Panc1 (cell line): ENCODE results near the gene FAM89A.

Experiments
- POLR2AphosphoS5 ChIP-seq: IDR thresholded peaks from 2 replicates; pipeline ENCODE4 v1.6.1; 2012; ENCODE audit warnings: mild to moderate bottlenecking, low read depth, low read length, moderate library complexity
- SIN3A ChIP-seq: IDR thresholded peaks from 2 replicates; pipeline ENCODE4 v1.6.1; 2012; ENCODE audit warnings: low read depth, mild to moderate bottlenecking, low read length, moderate library complexity, borderline replicate concordance; ENCODE audit not compliant: insufficient read depth
- TCF7L2 ChIP-seq: IDR thresholded peaks from 2 replicates; pipeline ENCODE4 v1.6.1; 2011; ENCODE audit warnings: mild to moderate bottlenecking, low read depth, low read length, inconsistent platforms
- TF ChIP-seq, protein P1 (sequence below): fragments of 450-650 bp; IDR thresholded peaks from 2 replicates; pipeline ENCODE4 v1.5.1; 2017; ENCODE audit warnings: mild to moderate bottlenecking
- TF ChIP-seq, protein P2 (sequence below), 2 experiments: IDR thresholded peaks; 2 replicates each; pipeline ENCODE4 v1.6.1; 2011 to 2012; ENCODE audit warnings: low read depth in 2 of 2, control low read depth in 1 of 2, low read length in 1 of 2, mild to moderate bottlenecking in 1 of 2, moderate library complexity in 1 of 2; ENCODE audit not compliant: insufficient read depth in 1 of 2

DNA sequence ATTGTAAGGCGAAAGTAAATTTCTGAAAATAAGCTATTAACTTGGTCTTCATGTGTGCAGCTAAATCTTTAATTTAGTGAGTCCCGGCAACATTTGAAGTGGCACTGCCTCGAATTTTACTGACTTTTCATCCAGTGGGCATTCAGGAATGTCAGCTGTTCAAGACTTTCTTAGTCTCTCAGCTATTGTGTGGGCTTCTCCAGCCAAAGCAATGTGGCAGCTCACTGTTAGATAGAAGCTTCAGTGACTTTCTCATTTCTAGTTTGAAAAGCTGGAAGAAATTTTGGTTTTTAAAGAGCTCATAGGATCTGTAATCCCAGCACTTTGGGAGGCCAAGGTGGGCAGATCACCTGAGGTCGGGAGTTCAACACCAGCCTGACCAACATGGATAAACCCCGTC lies 44.3 kb upstream of the FAM89A start:
- TF ChIP-seq, protein P1, sequence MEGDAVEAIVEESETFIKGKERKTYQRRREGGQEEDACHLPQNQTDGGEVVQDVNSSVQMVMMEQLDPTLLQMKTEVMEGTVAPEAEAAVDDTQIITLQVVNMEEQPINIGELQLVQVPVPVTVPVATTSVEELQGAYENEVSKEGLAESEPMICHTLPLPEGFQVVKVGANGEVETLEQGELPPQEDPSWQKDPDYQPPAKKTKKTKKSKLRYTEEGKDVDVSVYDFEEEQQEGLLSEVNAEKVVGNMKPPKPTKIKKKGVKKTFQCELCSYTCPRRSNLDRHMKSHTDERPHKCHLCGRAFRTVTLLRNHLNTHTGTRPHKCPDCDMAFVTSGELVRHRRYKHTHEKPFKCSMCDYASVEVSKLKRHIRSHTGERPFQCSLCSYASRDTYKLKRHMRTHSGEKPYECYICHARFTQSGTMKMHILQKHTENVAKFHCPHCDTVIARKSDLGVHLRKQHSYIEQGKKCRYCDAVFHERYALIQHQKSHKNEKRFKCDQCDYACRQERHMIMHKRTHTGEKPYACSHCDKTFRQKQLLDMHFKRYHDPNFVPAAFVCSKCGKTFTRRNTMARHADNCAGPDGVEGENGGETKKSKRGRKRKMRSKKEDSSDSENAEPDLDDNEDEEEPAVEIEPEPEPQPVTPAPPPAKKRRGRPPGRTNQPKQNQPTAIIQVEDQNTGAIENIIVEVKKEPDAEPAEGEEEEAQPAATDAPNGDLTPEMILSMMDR = no peak
- TF ChIP-seq, protein P2, sequence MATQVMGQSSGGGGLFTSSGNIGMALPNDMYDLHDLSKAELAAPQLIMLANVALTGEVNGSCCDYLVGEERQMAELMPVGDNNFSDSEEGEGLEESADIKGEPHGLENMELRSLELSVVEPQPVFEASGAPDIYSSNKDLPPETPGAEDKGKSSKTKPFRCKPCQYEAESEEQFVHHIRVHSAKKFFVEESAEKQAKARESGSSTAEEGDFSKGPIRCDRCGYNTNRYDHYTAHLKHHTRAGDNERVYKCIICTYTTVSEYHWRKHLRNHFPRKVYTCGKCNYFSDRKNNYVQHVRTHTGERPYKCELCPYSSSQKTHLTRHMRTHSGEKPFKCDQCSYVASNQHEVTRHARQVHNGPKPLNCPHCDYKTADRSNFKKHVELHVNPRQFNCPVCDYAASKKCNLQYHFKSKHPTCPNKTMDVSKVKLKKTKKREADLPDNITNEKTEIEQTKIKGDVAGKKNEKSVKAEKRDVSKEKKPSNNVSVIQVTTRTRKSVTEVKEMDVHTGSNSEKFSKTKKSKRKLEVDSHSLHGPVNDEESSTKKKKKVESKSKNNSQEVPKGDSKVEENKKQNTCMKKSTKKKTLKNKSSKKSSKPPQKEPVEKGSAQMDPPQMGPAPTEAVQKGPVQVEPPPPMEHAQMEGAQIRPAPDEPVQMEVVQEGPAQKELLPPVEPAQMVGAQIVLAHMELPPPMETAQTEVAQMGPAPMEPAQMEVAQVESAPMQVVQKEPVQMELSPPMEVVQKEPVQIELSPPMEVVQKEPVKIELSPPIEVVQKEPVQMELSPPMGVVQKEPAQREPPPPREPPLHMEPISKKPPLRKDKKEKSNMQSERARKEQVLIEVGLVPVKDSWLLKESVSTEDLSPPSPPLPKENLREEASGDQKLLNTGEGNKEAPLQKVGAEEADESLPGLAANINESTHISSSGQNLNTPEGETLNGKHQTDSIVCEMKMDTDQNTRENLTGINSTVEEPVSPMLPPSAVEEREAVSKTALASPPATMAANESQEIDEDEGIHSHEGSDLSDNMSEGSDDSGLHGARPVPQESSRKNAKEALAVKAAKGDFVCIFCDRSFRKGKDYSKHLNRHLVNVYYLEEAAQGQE (IDR thresholded peaks at IDR 0.05; ENCODE audit: insufficient read depth in 1 of 2, low read depth in 2 of 2, low read length in 1 of 2) = no peak
- no peak for TF ChIP-seq TCF7L2
- no peak for TF ChIP-seq POLR2AphosphoS5
- no peak for TF ChIP-seq SIN3A
